ENCODE data around the gene TEX2. TPM values are rescaled to one million over a fixed set of nuclear protein-coding genes. Genes with fewer than 3 reads are reported as not detected.
"Not testable (repeated sequence)": the region's sequence is repeated elsewhere in the genome, so short reads cannot be mapped to it uniquely, and the experiment has no call there.

Gene TEX2
- total RNA-seq, 1 experiment from 2014 or later = 13.7 TPM

DNA sequence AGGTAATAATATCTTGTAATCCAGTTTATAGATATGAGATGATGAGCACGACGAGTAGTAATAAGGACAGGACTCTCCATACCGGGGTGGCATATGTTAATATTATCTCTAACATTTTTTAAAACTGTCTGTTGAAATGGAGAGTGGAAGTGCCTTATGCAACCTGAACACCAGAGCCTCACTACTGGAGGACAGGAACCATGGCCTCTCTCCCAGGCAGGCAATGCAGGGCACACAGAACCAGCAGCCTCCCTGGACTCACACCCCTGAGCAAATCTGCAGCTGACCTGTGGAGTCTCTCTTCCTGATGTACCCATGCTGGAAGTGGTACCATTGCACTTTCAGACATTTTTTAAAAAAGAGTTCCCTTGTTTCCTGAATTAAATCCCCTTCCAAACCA, 78.0 kb downstream of the TEX2 start:
- Histone ChIP-seq H3K27ac (no peak overlapping the region), H3K9me3 (replicated peaks) (no peaks in the 10 kb centered on the region), H3K27me3 (replicated peaks) (no peaks in the 10 kb centered on the region), H3K36me3 (0 out of 2 replicates have a peak, but pooled peaks cover 4% of the 10 kb centered on the region), H3K4me1 (replicated peaks) (0 out of 2 replicates have a peak, but pooled peaks cover 4% of the 10 kb centered on the region), H3K4me3 (no peak overlapping the region)
- no peak for DNase-seq (ENCODE audit: low read depth in 1 of 2, low spot score in 2 of 2)

GRCh38 chr17:64183815-64184214, 79.2 kb downstream of the TEX2 start:
- DNase-seq (ENCODE audit: low read depth in 1 of 2, low spot score in 2 of 2) = peak in 1 of 2 experiments; percentile 25
- 0 out of 2 replicates have a peak, but pooled peaks cover 4% of the 10 kb centered on the region for H3K36me3 ChIP-seq
- H3K4me3 ChIP-seq = no peak overlapping the region
- no peaks in the 10 kb centered on the region for H3K27me3 ChIP-seq (replicated peaks)
- no peak overlapping the region for H3K27ac ChIP-seq
- 0 out of 2 replicates have a peak, but pooled peaks cover 4% of the 10 kb centered on the region for H3K4me1 ChIP-seq (replicated peaks)
- H3K9me3 ChIP-seq (replicated peaks) = no peaks in the 10 kb centered on the region

DNA sequence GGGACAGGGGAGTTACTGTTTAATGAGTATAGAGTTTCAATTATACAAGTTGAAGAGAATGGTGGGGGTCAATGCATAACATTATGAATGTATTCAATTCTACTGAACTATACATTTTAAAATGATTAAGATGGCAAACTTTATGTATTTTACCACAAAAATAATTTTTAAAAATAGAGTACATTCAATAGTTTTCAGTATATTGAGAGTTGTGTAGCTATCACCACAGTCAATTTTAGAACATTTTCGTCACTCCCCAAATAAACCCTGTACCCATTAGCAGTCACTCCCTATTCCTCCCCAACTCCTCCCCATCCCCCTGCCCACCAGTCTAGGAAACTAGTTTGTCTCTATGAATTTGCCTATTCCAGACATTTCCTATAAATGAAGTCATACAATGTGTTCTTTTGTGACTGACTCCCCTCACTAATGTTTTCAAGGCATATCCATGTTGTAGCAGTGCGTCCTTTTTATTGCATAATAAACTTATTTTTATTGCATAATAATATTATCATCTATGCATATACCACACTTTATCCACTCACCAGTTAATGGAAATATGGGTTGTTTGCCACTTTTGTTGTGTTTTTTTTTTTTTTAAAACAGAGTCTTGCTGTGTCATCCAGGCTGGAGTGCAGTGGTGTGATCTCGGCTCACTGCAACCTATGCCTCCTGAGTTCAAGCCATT, 80.6 kb downstream of the TEX2 start:
- DNase-seq (ENCODE audit: low read depth in 1 of 2, low spot score in 2 of 2) = no peak
- Histone ChIP-seq H3K36me3 (0 out of 2 replicates have a peak, but pooled peaks cover 4% of the 10 kb centered on the region), H3K27me3 (replicated peaks) (no peaks in the 10 kb centered on the region), H3K4me3 (no peak overlapping the region), H3K27ac (no peak overlapping the region), H3K4me1 (replicated peaks) (0 out of 2 replicates have a peak, but pooled peaks cover 4% of the 10 kb centered on the region), H3K9me3 (replicated peaks) (no peaks in the 10 kb centered on the region)

DNA sequence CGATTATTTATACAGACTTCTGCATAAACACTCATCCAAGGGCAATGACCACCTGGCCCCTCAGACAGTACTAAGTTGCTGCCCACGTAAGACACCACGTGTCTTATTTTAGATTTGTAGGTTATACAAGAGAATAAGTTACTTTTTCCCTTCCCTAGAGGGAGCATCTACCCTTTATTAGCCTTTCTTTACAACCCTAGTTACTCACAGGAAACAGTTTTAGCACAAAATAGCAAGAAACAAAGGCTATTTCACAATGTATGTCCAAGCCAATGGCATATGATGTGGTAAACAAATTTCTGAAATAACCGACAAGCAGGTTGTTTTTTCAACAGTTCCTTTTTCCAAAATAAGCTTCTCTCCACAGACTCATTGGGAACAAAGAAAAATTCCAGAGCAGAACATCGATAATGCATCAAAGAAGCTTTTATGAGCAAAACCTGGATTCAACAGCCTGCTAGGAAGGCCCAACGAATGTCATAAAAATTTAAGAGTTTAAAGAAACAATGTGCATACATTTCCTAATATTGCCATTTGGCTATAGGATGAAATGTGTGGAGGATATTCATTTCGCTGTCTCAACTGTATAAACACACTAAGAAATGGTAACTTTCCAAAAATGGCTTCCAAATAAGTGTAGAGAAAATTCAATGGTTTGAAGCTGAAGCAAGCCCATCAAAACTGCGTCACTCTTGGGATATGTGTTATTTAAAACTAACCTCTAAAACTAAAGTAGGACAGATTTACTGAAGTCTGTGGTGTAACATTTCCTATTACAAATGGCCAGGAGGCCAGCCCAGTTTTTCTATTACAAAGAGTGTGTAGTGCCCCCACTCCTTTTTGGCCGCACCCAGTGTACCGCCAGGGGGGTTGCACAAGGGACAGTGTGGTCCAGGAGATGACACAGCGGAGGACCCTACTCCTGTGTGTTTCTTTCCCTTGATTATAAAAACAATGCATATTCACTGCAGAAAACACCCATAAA, 82.7 kb downstream of the TEX2 start:
- H3K36me3 ChIP-seq = peaks cover 6% of the 10 kb centered on the region; the same call in 1 of the 2 replicates
- no peaks in the 10 kb centered on the region for H3K27me3 ChIP-seq (replicated peaks)
- 0 out of 2 replicates have a peak, but pooled peaks cover 4% of the 10 kb centered on the region for H3K4me1 ChIP-seq (replicated peaks)
- H3K9me3 ChIP-seq (replicated peaks) = no peaks in the 10 kb centered on the region
- no peak overlapping the region for H3K27ac ChIP-seq
- DNase-seq (ENCODE audit: low read depth in 1 of 2, low spot score in 2 of 2) = no peak
- no peak overlapping the region for H3K4me3 ChIP-seq

DNA sequence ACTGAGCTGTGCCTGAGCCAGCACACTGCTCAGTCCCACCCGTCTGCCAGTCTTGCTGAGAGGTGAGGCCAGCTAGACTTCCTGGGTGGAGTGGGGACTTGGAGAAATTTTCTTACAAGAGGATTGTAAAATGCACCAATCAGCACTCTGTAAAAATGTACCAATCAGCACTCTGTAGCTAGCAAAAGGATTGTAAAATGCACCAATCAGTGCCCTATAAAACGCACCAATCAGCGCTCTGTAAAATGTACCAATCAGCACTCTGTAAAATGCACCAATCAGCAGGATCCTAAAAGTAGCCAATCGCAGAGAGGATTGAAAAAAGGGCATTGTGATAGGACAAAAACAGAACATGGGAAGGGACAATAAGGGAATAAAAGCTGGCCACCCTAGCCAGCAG, 84.0 kb downstream of the TEX2 start:
- H3K36me3 ChIP-seq; H3K9me3 ChIP-seq (replicated peaks); H3K27ac ChIP-seq; H3K4me3 ChIP-seq; H3K4me1 ChIP-seq (replicated peaks); DNase-seq (ENCODE audit: low read depth in 1 of 2, low spot score in 2 of 2); H3K27me3 ChIP-seq (replicated peaks): not testable (repeated sequence)

DNA sequence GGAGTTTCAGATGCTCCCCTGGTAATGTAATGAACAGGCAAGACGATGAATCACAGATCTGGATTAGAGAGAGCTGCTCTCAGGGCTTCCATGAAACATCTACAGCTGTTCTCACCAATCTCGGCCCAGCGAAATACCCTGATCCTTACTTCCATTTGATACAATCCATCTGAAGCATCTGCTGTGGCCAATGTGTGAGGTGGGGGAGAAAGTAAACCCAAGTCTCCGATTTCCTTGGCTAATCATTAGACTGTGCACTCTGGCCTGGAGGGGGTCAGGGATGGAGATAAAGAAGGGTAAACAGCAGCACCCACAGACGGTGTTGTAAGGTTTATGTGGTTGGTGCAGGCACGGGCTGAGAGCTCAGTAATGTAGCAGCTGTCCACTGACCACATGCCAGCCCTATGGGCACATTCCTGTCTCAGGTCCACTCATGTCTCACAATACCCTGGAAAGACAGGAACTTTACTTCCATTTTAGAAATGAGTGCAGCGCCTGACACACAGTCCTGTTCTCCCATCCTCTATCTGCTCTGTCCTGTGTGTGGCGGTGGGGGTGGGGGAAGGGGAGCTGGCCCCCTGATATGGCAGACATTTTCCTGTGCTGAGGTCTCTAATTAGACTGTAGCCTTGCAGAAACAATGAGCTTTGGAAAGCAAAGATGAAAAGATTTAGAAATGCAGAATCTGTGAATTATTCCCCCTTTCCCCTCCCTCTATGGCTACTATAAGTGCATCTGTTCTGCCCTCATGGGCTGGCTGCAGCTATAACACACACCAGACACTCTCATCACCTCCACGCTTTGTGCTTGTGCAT, 84.8 kb downstream of the TEX2 start:
- Histone ChIP-seq H3K4me3 (no peak overlapping the region), H3K27me3 (replicated peaks) (no peaks in the 10 kb centered on the region), H3K36me3 (peaks cover 6% of the 10 kb centered on the region; the same call in 1 of the 2 replicates), H3K4me1 (replicated peaks) (no peaks in the 10 kb centered on the region), H3K27ac (no peak overlapping the region), H3K9me3 (replicated peaks) (no peaks in the 10 kb centered on the region)
- no peak for DNase-seq (ENCODE audit: low read depth in 1 of 2, low spot score in 2 of 2)

DNA sequence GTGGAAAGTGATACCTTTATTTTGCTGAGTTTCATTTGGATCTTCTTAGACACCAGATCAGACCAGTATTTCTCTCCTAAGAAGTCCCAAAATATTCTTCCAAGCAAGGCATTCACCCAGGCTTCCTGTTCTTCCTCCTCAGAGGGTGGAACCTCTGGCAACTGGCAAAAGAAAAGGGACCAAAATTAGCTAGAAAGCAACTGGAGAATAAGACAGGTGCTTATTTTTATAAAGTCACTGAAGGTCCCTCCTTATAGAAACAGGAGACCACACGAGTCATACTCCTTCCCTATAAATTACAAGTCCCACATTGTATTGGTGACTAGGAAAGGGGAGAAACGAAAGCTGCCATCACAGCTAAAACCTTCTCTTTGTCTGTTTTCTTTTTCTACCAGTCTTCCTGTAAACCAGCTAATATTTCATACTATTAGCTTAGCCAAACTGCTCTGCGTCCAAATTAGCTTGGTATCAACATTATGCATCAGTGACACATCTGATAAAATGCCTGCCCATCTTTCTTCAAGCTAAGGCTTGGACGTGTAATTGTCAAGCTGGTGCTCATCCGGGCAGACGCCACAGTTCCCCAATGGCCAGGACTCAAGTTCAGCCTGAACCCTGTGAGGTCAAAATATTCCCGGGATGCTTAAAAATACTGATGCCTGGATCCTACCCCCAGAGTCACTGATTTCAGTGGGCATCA, 85.6 kb downstream of the TEX2 start:
- no peaks in the 10 kb centered on the region for H3K9me3 ChIP-seq (replicated peaks)
- H3K27me3 ChIP-seq (replicated peaks) = no peaks in the 10 kb centered on the region
- no peaks in the 10 kb centered on the region for H3K4me1 ChIP-seq (replicated peaks)
- no peak overlapping the region for H3K4me3 ChIP-seq
- no peak overlapping the region for H3K27ac ChIP-seq
- peaks cover 6% of the 10 kb centered on the region; the same call in 1 of the 2 replicates for H3K36me3 ChIP-seq
- no peak for DNase-seq (ENCODE audit: low read depth in 1 of 2, low spot score in 2 of 2)

DNA sequence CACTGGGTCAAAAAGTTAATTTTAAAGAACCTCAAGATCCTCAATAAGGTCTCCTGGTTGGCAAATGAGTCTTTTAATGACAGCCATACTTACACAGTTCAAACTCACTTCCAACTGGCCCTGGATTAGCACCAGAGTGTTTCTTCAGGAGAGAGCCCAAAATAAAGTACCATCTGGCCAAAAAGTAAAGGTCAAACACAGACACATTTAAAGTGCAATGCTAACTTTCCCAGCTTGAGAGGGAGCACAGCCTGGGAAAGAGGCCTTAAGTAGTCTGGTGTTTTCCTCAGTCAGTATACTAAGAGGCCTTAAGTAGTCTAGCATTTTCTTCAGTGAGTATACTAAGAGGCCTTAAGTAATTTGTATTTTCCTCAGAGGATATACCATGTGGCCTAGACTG, 86.5 kb downstream of the TEX2 start:
- DNase-seq (ENCODE audit: low read depth in 1 of 2, low spot score in 2 of 2) = no peak
- no peaks in the 10 kb centered on the region for H3K4me1 ChIP-seq (replicated peaks)
- H3K9me3 ChIP-seq (replicated peaks) = no peaks in the 10 kb centered on the region
- no peak overlapping the region for H3K4me3 ChIP-seq
- peaks cover 6% of the 10 kb centered on the region; the same call in 1 of the 2 replicates for H3K36me3 ChIP-seq
- no peaks in the 10 kb centered on the region for H3K27me3 ChIP-seq (replicated peaks)
- H3K27ac ChIP-seq = no peak overlapping the region

GRCh38 chr17:64174686-64175456, 88.2 kb downstream of the TEX2 start:
- no peaks in the 10 kb centered on the region for H3K27me3 ChIP-seq (replicated peaks)
- H3K4me3 ChIP-seq = no peak overlapping the region
- peaks cover 12% of the 10 kb centered on the region for H3K36me3 ChIP-seq
- H3K27ac ChIP-seq = no peak overlapping the region
- H3K4me1 ChIP-seq (replicated peaks) = peaks cover 6% of the 10 kb centered on the region; the same call in 1 of the 2 replicates
- DNase-seq (ENCODE audit: low read depth in 1 of 2, low spot score in 2 of 2) = no peak
- no peaks in the 10 kb centered on the region for H3K9me3 ChIP-seq (replicated peaks)

GRCh38 chr17:64173646-64174045, 89.4 kb downstream of the TEX2 start:
- Histone ChIP-seq H3K4me1 (replicated peaks) (peaks cover 6% of the 10 kb centered on the region; the same call in 1 of the 2 replicates), H3K27me3 (replicated peaks) (no peaks in the 10 kb centered on the region), H3K27ac (no peak overlapping the region), H3K9me3 (replicated peaks) (no peaks in the 10 kb centered on the region), H3K36me3 (peaks cover 17% of the 10 kb centered on the region), H3K4me3 (no peak overlapping the region)
- DNase-seq (ENCODE audit: low read depth in 1 of 2, low spot score in 2 of 2) = no peak

DNA sequence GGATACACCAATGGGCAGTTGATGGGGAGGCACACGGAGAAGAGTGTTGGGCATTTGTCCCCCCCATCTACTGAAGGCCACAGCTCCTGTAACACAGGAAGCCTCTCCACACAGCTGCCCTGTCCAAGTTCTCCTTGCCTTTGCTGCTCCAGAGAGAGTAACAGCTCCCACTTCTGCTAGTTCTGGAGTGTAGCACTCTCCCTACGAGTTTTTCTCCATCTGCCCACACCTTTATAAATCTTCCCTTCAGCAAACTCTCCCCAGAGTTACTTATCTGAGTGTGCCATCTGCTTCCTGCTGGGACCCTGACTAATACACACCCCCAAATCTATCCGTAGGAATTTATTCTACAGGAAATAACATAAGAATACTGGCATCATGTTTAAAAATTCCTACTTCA, 90.5 kb downstream of the TEX2 start:
- no peaks in the 10 kb centered on the region for H3K9me3 ChIP-seq (replicated peaks)

DNA sequence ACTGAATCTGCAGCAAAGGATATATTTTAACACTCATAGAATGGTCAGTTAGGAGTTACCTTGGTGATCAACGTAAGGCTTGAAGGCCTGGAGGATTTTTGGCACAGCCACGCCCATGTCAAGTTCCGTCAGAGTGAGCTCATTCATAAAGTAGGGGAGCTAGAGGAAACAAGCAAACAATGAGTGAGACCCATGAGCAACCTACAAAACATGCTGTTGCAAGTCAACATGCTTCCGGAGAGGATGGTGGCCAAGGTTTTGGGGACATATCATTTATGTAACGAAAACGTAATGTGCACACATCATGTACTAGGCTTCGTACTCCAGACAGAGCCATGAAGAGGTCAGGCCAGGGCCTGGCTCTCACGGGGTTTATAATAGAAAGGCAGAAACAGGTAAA, 92.0 kb downstream of the TEX2 start:
- Histone ChIP-seq H3K27me3 (replicated peaks) (no peaks in the 10 kb centered on the region), H3K4me3 (no peak overlapping the region), H3K9me3 (replicated peaks) (no peaks in the 10 kb centered on the region), H3K27ac (no peak overlapping the region), H3K4me1 (replicated peaks) (peaks cover 6% of the 10 kb centered on the region; the same call in 1 of the 2 replicates), H3K36me3 (peaks cover 11% of the 10 kb centered on the region)
- no peak for DNase-seq (ENCODE audit: low read depth in 1 of 2, low spot score in 2 of 2)

More for the DNA sequence above, 90.5 kb downstream of the TEX2 start:
- H3K4me1 ChIP-seq (replicated peaks) = peaks cover 6% of the 10 kb centered on the region; the same call in 1 of the 2 replicates
- H3K27me3 ChIP-seq (replicated peaks) = no peaks in the 10 kb centered on the region
- no peak overlapping the region for H3K4me3 ChIP-seq
- peaks cover 17% of the 10 kb centered on the region for H3K36me3 ChIP-seq
- no peak overlapping the region for H3K27ac ChIP-seq
- no peak for DNase-seq (ENCODE audit: low read depth in 1 of 2, low spot score in 2 of 2)

Measured in SJSA1 (cell line).